RWPE1 (cell line): Measurements from ENCODE around the gene SRP54.

Experiments
- CTCF ChIA-PET: fragments of 350-600 bp; sonication (Branson Sonifier 250); formaldehyde crosslinking; extraction: SDS; loops from one replicate; lab custom pipeline; 2021; lab: Yijun Ruan, JAX
- POLR2A ChIA-PET: fragments of 400-600 bp; formaldehyde crosslinking; extraction: SDS; loops from one replicate; lab custom pipeline; 2020; ENCODE audit warnings: antibody characterized with exemption; ENCODE audit not compliant: low non-redundant PET; lab: Yijun Ruan, JAX
- DNase-seq: peaks from one replicate; pipeline ENCODE4 v3.0.0; 2012; ENCODE audit warnings: low spot score
- H3K27ac ChIP-seq: fragments of 450-650 bp; 2 replicates; pipeline ENCODE4 v1.5.1; 2017
- CTCF ChIP-seq: fragments of 450-650 bp; conservative IDR thresholded peaks from 2 replicates; pipeline ENCODE4 v1.5.1; 2017; ENCODE audit warnings: low read depth, mild to moderate bottlenecking

The SRP54 gene

DNA sequence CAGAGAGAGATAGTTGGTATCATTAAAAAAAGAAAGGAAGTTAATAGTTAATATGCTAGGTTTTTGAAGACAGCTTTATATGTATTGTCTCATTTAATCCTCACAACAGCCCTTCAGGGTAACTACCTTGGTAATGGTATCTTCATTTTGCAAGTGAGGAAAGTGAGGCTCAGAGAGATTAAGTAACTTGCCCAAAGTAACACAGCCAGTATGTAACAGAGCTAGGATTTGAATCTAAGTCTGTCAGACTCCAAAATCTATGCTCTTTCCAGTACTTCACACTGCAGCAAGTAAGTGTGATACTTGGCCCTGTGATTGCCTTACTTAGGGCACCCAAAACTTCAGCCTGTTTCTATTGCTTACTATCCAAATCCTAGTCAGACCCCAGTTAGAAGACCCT lies 7.0 kb downstream of the SRP54 start:
- TF ChIP-seq CTCF: no peak
- DNase-seq: no peak
- no peak overlapping the region for H3K27ac ChIP-seq
- CTCF ChIA-PET: interaction anchor here (0.7 kb wide), 1 partner anchor 529 kb away, joined by 3 read pairs; no protein-coding TSS in a partner anchor
- POLR2A ChIA-PET: no interaction called here

DNA sequence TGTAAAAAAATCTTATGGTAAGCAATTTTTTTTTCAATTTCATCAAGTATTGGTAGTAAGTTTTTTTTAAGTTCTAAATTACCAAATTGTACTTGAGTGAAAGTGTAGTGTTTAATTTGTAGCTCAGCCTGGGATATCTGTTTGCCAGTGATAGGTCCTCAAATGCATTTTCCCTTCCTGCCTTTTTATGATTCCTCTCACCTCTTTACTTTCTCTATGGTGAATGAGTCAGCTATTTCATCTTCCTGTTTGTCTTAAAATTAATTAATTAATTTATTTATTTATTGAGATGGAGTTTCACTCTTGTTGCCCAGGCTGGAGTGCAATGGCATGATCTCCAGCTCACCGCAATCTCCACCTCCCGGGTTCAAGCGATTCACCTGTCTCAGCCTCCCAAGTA lies 10.6 kb downstream of the SRP54 start:
- POLR2A ChIA-PET: interaction anchor here (0.6 kb wide), 1 partner anchor 15 kb away, joined by 3 read pairs; no protein-coding TSS in a partner anchor
- peak overlapping the region; percentile 25 for H3K27ac ChIP-seq
- no peak for DNase-seq
- no peak for TF ChIP-seq CTCF
- CTCF ChIA-PET: interaction anchor here (0.6 kb wide), 1 partner anchor 76 kb away, joined by 3 read pairs; no protein-coding TSS in a partner anchor

DNA sequence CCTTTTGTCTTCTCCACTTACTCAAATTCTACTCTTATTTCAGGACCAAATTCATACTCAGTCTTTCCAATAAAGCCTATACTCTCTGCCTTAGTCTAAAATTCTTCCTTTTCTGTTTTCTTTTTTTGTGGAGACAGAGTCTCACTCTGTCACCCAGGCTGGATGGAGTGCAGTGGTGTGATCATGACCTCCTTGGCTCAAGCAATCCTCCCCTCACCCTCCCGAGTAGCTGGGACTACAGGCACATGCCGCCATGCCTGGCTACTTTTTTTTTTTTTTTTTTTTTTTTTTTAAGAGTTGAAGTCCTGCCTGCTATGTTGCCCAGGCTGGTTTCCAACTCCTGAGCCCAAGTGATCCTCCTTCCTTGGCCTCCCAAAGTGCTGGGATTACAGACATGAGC lies 11.9 kb downstream of the SRP54 start:
- no peak for DNase-seq
- no peak overlapping the region for H3K27ac ChIP-seq
- CTCF ChIA-PET: no interaction called here
- TF ChIP-seq CTCF: no peak
- POLR2A ChIA-PET: no interaction called here

- DNase-seq: no peak
Measured at GRCh38 chr14:34997762-34998161, 15.0 kb downstream of the SRP54 start.

GRCh38 chr14:34999500-34999899 lies 16.7 kb downstream of the SRP54 start:
- TF ChIP-seq CTCF: no peak
- POLR2A ChIA-PET: no interaction called here
- no peak for DNase-seq
- H3K27ac ChIP-seq: no peak overlapping the region
- CTCF ChIA-PET: no interaction called here

More at GRCh38 chr14:34997762-34998161, 15.0 kb downstream of the SRP54 start:
- POLR2A ChIA-PET: no interaction called here
- TF ChIP-seq CTCF: no peak
- no peak overlapping the region for H3K27ac ChIP-seq
- CTCF ChIA-PET: no interaction called here

GRCh38 chr14:35001621-35002020 lies 18.8 kb downstream of the SRP54 start:
- POLR2A ChIA-PET: no interaction called here
- no peak for TF ChIP-seq CTCF
- DNase-seq: no peak
- H3K27ac ChIP-seq: no peak overlapping the region
- CTCF ChIA-PET: interaction anchor here (0.7 kb wide), 1 partner anchor 335 kb away, joined by 7 read pairs; no protein-coding TSS in a partner anchor
